Activated CD4-positive, alpha-beta T cell treated with anti-CD3 and anti-CD28 coated beads, Interleukin-2, amount 50 U/mL, for 48 hours (primary cell): Measurements from ENCODE around the gene PDE6H.
A peak's percentile ranks its signal among the peaks of the same experiment; 100 is the strongest.

Experiments
- DNase-seq, 2 experiments: peaks; one replicate each; pipeline ENCODE4 v3.0.0-alpha.2; 2020

Gene PDE6H

DNA sequence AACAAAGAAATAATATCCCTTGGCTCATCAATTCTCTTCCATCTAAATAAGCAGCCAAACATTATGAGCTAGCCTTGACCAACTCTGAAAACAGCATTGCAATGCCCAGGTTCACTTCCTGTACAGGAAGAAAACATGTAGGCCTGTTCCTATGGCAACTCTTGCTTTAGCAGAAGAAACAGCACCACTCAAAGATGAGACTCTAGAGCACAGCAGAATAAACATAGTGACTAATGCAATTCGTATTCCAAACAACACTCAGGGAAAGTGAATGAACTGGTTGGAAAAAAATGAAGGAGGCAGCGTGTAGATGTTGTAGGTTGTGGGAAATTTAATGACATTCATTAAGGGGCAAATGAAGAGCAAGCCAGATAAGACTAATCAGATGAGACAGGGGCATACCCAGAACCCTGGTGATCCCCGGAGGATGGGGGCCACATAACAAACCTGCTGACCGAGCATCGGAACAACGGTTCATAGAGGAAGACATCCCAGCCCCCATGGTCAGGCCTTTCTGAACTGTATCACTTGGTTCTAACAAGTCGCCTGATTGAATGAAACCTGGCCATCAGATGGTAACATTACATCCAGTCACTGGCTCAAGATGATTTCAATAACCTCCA, 20.4 kb upstream of the PDE6H start:
- DNase-seq, result peak in 1 of 2 experiments; percentile 45

DNA sequence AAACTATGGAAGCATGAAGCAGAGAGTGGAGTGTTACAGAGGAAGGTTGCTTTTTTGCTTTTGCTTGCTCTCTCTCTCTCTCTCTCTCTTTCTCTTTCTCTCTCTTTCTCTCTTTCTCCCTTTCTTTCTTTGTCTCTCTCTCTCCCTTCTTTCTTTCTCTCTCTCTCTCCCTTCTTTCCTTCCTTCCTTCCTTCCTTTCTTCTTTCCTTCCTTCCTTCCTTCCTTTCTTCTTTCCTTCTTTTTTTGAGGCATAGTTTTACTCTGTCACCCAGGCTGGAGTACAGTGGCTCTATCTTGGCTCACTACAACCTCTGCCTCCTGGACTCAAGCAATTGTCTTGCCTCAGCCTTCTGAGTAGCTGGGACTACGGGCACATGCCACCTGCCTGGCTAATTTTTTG, 19.1 kb upstream of the PDE6H start:
- no peak for DNase-seq

- DNase-seq, result no peak
These were observed 18.6 kb upstream of the PDE6H start for GRCh38 chr12:14954269-14954668.

- DNase-seq, result peak in 1 of 2 experiments; percentile 60
These were observed 16.6 kb upstream of the PDE6H start for GRCh38 chr12:14956024-14956891.

- DNase-seq, result no peak
These were observed 15.9 kb upstream of the PDE6H start for GRCh38 chr12:14956905-14957304.

DNA sequence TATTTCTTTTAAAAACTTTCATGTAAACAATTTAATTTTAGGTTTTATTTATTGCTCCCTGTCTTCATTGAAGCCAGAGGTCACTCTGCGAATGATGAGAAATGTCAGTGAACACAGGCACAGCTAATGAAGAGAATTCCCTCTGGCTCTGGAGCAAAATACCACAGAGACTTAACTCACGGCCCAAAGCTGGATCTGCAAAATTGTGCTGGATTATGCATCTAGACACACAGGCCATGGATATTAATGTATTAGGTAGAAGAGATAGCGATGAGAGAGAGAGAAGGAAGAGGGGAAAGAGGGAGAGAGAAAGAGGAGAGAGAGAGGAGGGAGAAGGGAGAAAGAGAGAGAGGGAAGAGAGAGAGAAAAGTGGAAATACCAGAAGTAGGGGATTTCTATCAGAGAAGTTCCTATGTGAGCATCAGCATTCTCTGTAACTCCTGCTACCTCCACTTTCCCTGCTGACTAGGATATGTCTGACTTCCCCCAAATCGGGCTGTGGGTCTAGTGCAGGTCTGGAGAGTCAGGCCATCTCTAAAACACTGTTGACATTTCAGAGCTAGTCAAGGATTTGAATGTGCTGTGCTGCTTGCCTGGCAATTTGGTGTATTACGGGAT, 15.2 kb upstream of the PDE6H start:
- DNase-seq, result no peak

DNA sequence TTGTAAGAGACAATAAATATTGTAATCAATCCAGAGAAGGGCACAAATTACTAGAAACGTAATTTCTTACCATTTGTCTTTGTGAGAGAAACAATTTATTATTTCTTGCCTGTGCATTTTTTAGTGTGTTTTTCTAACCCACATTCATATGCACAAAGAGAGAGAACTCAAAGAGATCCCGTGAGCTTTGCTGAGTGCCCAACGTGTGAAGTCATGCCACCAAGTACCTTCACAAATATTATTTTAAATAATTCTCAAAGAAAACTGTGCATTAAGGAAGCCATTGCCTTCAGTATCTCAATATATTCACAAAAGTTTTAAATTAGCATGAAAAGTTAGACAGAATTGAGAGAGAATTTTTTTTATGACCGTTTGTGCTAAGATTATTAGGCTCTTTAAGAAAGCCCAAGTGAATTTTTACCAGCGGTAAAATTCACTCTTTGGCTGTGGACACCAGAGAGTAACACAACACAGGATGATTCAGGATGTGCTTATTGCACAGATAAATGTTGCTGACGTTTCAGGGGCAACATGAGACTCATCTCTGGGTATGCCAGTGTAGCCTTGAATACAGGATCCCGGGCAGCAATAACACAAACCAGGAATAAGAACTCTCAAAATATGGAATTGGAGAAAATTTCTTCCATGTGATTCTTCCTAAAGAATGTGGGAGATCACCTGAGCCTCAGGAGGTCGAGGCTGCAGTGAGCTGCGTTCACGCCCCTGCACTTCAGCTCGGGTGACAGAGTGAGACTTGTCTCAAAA, 14.3 kb upstream of the PDE6H start:
- DNase-seq, result no peak

DNA sequence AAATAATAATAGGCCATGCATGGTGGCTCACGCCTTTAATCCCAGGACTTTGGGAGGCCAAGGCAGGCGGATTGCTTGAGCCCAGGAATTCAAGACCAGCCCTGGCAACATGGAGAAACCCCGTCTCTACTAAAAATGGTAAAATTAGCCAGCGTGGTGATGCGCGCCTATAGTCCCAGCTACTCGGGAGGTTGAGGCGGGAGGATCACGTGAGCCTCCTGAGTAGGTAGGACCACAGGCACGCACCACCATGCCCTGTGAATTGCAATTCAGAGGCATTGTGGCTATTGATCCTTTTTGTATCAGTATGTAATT, 13.8 kb upstream of the PDE6H start:
- DNase-seq, result peak in 1 of 2 experiments; percentile 57

- DNase-seq, result no peak
These were observed 13.4 kb upstream of the PDE6H start for GRCh38 chr12:14959463-14959862.

DNA sequence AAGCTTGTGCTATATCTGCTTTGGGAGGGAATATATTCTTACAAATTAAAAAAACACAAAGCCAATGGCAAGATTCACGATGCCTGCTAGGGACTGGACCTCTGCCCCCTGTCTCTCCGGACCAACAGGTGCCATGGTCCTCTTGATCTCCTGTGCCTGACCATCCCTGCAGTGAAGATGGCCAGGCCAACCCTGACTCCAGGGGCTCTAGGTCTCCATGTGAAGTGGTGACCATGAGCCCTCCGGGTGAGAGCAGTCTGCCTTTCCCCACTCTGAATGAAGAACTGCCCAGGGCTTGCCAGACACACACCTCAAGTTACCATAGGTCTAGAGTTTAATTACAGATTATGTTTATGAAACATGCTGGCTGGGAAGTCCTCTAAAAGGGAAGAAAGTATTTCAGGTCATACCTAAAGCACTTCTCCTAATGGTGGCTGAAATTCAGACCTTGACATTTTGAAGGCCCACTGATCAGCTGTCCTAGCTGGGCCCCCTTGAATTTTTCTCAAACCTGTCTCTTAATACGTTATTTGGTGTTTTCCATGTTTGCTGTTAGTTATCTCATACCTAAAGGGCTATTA, 12.8 kb upstream of the PDE6H start:
- no peak for DNase-seq

GRCh38 chr12:14960548-14961465, 12.0 kb upstream of the PDE6H start:
- DNase-seq, result peak in 1 of 2 experiments; percentile 46

GRCh38 chr12:14961466-14962152, 11.2 kb upstream of the PDE6H start, which contains the start of gene ARHGDIB:
ARHGDIB (minus strand) TSS chr12:14961601; CDS start chr12:14950712, 10,889 bp downstream.
- DNase-seq, result peak in 1 of 2 experiments; percentile 72

- no peak for DNase-seq
These were observed 10.7 kb upstream of the PDE6H start for GRCh38 chr12:14962153-14962539.

DNA sequence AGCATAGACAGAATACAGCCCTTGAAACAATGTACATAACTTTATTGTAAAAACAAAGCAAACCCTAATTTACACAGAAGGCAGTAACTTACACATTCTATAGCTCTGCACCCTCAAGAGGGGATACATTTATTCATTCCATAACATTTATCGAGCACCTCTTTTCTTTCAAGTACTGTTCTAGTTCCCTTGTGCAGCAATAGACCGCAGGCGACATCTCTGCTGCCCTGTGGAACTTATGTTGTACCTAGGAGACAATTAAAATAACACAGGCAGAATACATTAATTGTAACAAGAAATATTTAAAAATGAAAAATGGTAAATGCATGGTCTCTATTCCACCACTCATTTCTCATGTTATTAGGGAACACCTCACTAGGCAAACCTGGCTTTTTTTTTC, 10.0 kb upstream of the PDE6H start:
- no peak for DNase-seq

DNA sequence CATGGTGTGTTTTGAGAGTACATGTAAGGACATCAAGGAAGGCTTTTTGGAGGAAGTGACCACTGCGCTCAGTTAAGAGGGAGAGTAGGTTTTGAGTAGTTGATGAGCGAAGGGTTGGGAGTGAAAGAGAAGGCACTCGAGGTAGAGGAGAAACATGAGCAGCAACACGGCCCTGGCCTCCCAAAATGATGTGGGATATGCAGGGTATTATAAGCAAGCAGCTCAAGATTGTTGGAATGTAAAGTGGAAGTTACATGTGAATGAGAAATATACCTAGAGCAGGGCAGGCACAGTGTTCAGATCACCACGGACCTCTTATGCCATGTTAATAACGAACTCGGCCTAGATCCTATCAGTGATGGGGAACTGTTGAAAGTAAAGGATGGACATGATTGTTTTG, 9.3 kb upstream of the PDE6H start:
- no peak for DNase-seq

DNA sequence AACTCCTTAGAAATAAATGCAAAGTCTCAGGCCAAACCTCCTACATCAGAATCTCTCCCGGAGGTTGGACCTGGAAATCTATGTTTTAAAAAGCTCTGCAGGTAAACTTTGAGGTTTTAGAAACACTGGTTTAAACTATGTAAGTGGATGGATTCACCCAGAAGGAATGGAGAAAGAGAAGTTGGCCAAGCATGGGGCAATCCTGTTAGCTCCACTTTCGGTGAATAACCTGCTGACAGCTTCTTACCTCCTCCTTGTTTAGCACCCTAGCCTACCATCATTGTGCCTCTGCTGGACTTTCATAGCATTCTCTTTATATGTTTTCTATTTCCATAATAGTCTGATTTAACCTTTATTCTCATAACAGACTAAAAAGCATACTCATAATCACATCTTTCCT, 8.4 kb upstream of the PDE6H start:
- no peak for DNase-seq

DNA sequence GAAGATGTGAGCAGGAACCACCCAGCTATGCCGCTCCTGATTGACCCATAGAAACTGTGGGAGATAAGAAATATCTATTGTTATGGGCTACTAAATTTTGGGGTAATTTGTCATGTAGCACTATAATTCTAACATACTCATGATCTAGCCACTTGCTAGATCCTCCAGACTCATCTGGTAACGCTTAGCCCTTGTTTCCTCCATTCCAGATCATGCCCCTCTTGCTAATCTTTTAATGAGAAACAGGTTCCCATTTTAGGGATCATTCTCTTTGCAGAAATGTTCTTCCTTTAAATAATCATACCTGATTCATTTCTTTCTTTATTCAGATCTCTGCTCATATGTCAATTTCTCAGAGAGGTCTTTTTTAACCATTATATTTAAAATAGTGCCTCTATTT, 7.6 kb upstream of the PDE6H start:
- no peak for DNase-seq

DNA sequence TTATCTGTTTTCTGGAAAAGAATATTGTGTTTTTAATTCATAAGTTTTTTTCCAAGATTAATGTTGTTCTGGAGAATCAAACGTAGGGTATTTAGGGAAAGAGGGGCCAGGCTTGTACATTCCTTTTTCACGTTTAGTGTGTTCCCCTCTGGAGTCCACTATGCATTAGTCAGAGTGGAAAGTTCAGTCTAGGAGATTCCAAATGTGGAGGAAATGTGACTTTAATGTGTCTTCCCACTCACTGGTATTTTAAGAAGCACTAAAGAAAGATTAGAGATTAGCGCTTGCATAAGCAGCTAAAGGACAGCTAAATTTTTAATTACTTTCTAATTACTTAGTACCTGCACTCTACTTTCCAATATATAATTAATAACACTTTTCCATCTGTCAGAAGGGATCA, 4.4 kb upstream of the PDE6H start:
- no peak for DNase-seq

DNA sequence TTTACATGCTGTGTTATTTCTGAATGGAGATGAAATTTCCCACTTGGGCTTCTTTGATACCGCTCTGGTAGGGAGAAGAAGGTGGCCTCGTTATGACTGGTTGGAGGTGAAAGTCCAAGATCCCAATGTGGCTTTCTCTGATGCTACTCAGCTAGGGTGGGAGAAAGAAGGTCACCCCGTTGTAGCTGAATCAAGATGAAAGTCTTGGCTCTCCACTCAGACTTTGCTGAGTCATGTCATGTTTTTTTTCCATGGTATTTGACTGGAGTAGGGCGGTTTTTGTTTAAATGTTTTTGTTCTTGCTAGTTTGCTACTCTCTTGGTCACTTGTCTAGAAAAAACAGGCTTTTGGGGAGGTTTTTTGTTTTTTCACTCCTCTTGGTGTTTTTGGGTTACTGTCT, 2.4 kb upstream of the PDE6H start:
- no peak for DNase-seq

- DNase-seq, result no peak
These were observed 1.8 kb downstream of the PDE6H start for GRCh38 chr12:14974633-14975032.

DNA sequence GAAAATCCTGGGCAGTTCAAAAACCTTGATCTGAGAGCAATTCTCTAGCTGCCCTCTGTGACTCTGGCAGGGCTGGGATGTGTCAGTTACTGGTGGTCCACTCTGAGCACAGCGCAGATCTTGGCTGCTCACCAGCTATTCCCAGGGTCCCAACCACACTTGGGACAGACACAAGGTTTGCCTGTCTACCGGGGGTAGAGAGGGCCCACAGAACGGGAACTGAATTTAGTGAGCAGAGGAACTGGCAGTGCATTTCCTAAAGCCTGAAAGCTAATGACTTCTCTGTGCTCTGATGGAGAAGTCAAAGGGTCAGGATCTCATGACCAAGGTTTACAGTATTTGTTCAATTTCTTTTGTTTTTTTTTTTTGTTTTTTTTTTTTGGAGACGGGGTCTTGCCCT, 2.6 kb downstream of the PDE6H start:
- DNase-seq, result no peak
